ENCODE data around the gene CGN. TPM values are rescaled to one million over a fixed set of nuclear protein-coding genes. Genes with fewer than 3 reads are reported as not detected.

CGN gene
- total RNA-seq, 1 experiment from 2014 or later = 30.9 TPM

- H3K79me1 ChIP-seq (ENCODE audit: insufficient read depth, low read depth, low read length, poor library complexity, severe bottlenecking) = peaks cover 5% of the 10 kb centered on the region
- Mint-ChIP-seq H3K4me1 (peaks cover 8 to 14% of the 10 kb centered on the region in 2 experiments), H3K9me3 (no peaks in the 10 kb centered on the region), H3K27me3 (ENCODE audit: low read depth) (no peaks in the 10 kb centered on the region), H3K27ac (peak overlapping the region; percentile 52 to 85 (median 55); a peak in 3 of 7 replicates), H3K36me3 (ENCODE audit: insufficient read depth in 1 of 3, low read depth in 3 of 3) (peaks cover 27 to 70% (median 67%) of the 10 kb centered on the region in 3 experiments), H3K4me3 (no peak overlapping the region)
- TF ChIP-seq CTCF (conservative IDR thresholded peaks at IDR 0.05) = no peak
- no peak for DNase-seq
- no peak overlapping the region for H4K5ac ChIP-seq (ENCODE audit: insufficient read length, low read depth, low read length)
- no peak overlapping the region for H2BK20ac ChIP-seq (ENCODE audit: low read depth, low read length, poor library complexity, severe bottlenecking)
- no peak overlapping the region for H2AK5ac ChIP-seq (ENCODE audit: insufficient read length, low read length)
- peaks cover 2% of the 10 kb centered on the region; the same call in 1 of the 2 replicates for H3K4me1 ChIP-seq (ENCODE audit: insufficient read depth, low read length)
- H3K27me3 ChIP-seq (ENCODE audit: insufficient read depth, low read length) = no peaks in the 10 kb centered on the region
- no peak overlapping the region for H2BK5ac ChIP-seq (ENCODE audit: insufficient read length, low read length)
- no peak overlapping the region for H3K4me2 ChIP-seq (ENCODE audit: insufficient read depth, insufficient read length, low read length)
- no peak overlapping the region for H3K23ac ChIP-seq (ENCODE audit: insufficient read length, low read depth, low read length)
- no peak overlapping the region for H2BK15ac ChIP-seq (ENCODE audit: low read depth, low read length)
- H4K91ac ChIP-seq (ENCODE audit: insufficient read length, low read depth, low read length) = no peak overlapping the region
- no peak overlapping the region for H3K18ac ChIP-seq (ENCODE audit: insufficient read length, low read depth, low read length)
- no peaks in the 10 kb centered on the region for H3K9me3 ChIP-seq (ENCODE audit: control insufficient read depth, low read depth, low read length)
- no peak overlapping the region for H2AFZ ChIP-seq (ENCODE audit: low read length)
- H3K23me2 ChIP-seq (ENCODE audit: insufficient read length, low read depth, low read length, poor library complexity, severe bottlenecking) = no peaks in the 10 kb centered on the region
- no peak overlapping the region for H3K4ac ChIP-seq (ENCODE audit: low read depth, low read length)
- no peak overlapping the region for H3K14ac ChIP-seq (ENCODE audit: insufficient read depth, low read length)
- WGBS (ENCODE audit: extremely low coverage, insufficient read length, low lambda C conversion rate) = no CpG with 5 or more reads among the region's 5 CpGs
- H4K8ac ChIP-seq (replicated peaks; ENCODE audit: insufficient read length, low read depth, low read length) = no peak overlapping the region
- no peak overlapping the region for H2BK12ac ChIP-seq (ENCODE audit: insufficient read length, low read depth, low read length)
- no peak overlapping the region for H3K9ac ChIP-seq (ENCODE audit: extremely low read depth, insufficient read length, low read length)
- peaks cover 2% of the 10 kb centered on the region; the same call in 1 of the 2 replicates for H3K79me2 ChIP-seq (ENCODE audit: insufficient read depth, low read length)
- H3T11ph ChIP-seq (ENCODE audit: low read length) = no peak overlapping the region
- no peak overlapping the region for H2BK120ac ChIP-seq (ENCODE audit: low read depth, low read length, poor library complexity, severe bottlenecking)
- no peak overlapping the region for H3K56ac ChIP-seq (ENCODE audit: insufficient read length, low read depth, low read length)
- H4K20me1 ChIP-seq (ENCODE audit: control insufficient read depth, insufficient read depth, insufficient read length) = no peaks in the 10 kb centered on the region
- H3K27ac ChIP-seq (ENCODE audit: insufficient read length, low read depth, low read length) = no peak overlapping the region
Measured at GRCh38 chr1:151523326-151523725, 12.1 kb downstream of the CGN start.
